H9 (cell line): ENCODE results near the gene PIGS. TPM values are rescaled to one million over a fixed set of nuclear protein-coding genes. Genes with fewer than 3 reads are reported as not detected.

ENCODE experiments used
- DNase-seq: peaks from one replicate; pipeline ENCODE4 v3.0.0-alpha.2; 2017
- H2AFZ ChIP-seq: one replicate; pipeline ENCODE4 v1.6.1; 2013; ENCODE audit warnings: mild to moderate bottlenecking, low read length, control low read depth, moderate library complexity
- H2AK5ac ChIP-seq: 2 replicates; pipeline ENCODE4 v1.6.1; 2013; ENCODE audit warnings: low read length, control low read depth, mixed read lengths; ENCODE audit not compliant: insufficient read length
- H2BK120ac ChIP-seq: one replicate; pipeline ENCODE4 v1.6.1; 2013; ENCODE audit warnings: low read depth, mild to moderate bottlenecking, low read length, control low read depth, inconsistent platforms; ENCODE audit not compliant: poor library complexity, severe bottlenecking
- H2BK12ac ChIP-seq: 2 replicates; pipeline ENCODE4 v1.6.1; 2013; ENCODE audit warnings: low read length, control low read depth, mixed read lengths, low read depth; ENCODE audit not compliant: insufficient read length
- H2BK15ac ChIP-seq: 2 replicates; pipeline ENCODE4 v1.6.1; 2013; ENCODE audit warnings: low read depth, low read length, control low read depth
- H2BK20ac ChIP-seq: one replicate; pipeline ENCODE4 v1.6.1; 2013; ENCODE audit warnings: low read depth, mild to moderate bottlenecking, low read length, control low read depth, inconsistent platforms; ENCODE audit not compliant: poor library complexity, severe bottlenecking
- H2BK5ac ChIP-seq: 2 replicates; pipeline ENCODE4 v1.6.1; 2013; ENCODE audit warnings: low read length, control low read depth, mixed read lengths; ENCODE audit not compliant: insufficient read length
- H3K14ac ChIP-seq: 2 replicates; pipeline ENCODE4 v1.6.1; 2013; ENCODE audit warnings: low read length, control low read depth; ENCODE audit not compliant: insufficient read depth
- H3K18ac ChIP-seq: 2 replicates; pipeline ENCODE4 v1.6.1; 2013; ENCODE audit warnings: low read depth, mild to moderate bottlenecking, mixed read lengths, low read length, control low read depth; ENCODE audit not compliant: insufficient read length
- H3K23ac ChIP-seq: 2 replicates; pipeline ENCODE4 v1.6.1; 2013; ENCODE audit warnings: low read length, control low read depth, mixed read lengths, low read depth; ENCODE audit not compliant: insufficient read length
- H3K23me2 ChIP-seq: 2 replicates; pipeline ENCODE4 v1.6.1; 2013; ENCODE audit warnings: low read depth, mild to moderate bottlenecking, mixed read lengths, low read length, control low read depth; ENCODE audit not compliant: insufficient read length, poor library complexity, severe bottlenecking
- H3K27ac ChIP-seq: 2 replicates; pipeline ENCODE4 v1.5.1; 2013; ENCODE audit warnings: low read length, control low read depth, mixed read lengths, low read depth; ENCODE audit not compliant: insufficient read length
- H3K27me3 ChIP-seq: 2 replicates; pipeline ENCODE4 v1.6.1; 2013; ENCODE audit warnings: low read length, control low read depth, inconsistent platforms; ENCODE audit not compliant: insufficient read depth
- H3K4ac ChIP-seq: 2 replicates; pipeline ENCODE4 v1.6.1; 2013; ENCODE audit warnings: low read depth, mild to moderate bottlenecking, control low read depth, inconsistent platforms, low read length, moderate library complexity
- H3K4me1 ChIP-seq: 2 replicates; pipeline ENCODE4 v1.6.1; 2013; ENCODE audit warnings: low read length, control low read depth, inconsistent platforms; ENCODE audit not compliant: insufficient read depth
- H3K4me2 ChIP-seq: 2 replicates; pipeline ENCODE4 v1.6.1; 2013; ENCODE audit warnings: low read length, control low read depth, mixed read lengths; ENCODE audit not compliant: insufficient read length, insufficient read depth
- H3K56ac ChIP-seq: 2 replicates; pipeline ENCODE4 v1.6.1; 2013; ENCODE audit warnings: low read depth, mild to moderate bottlenecking, mixed read lengths, low read length, control low read depth; ENCODE audit not compliant: insufficient read length
- H3K79me1 ChIP-seq: 2 replicates; pipeline ENCODE4 v1.6.1; 2013; ENCODE audit warnings: low read depth, mild to moderate bottlenecking, moderate library complexity, low read length, control low read depth, inconsistent platforms; ENCODE audit not compliant: insufficient read depth, poor library complexity, severe bottlenecking
- H3K79me2 ChIP-seq: 2 replicates; pipeline ENCODE4 v1.6.1; 2013; ENCODE audit warnings: low read length, control low read depth, inconsistent platforms; ENCODE audit not compliant: insufficient read depth
- H3K9ac ChIP-seq: 2 replicates; pipeline ENCODE4 v1.6.1; 2013; ENCODE audit warnings: low read length, control low read depth, mixed read lengths; ENCODE audit not compliant: insufficient read length; ENCODE audit errors: extremely low read depth
- H3K9me3 ChIP-seq: one replicate; pipeline ENCODE4 v1.6.1; 2013; ENCODE audit warnings: low read depth, low read length, inconsistent platforms; ENCODE audit not compliant: control insufficient read depth
- H3T11ph ChIP-seq: one replicate; pipeline ENCODE4 v1.6.1; 2013; ENCODE audit warnings: mild to moderate bottlenecking, low read length, control low read depth, inconsistent platforms
- H4K20me1 ChIP-seq: one replicate; pipeline ENCODE4 v1.6.1; 2013; ENCODE audit not compliant: control insufficient read depth, insufficient read length, insufficient read depth
- H4K5ac ChIP-seq: 2 replicates; pipeline ENCODE4 v1.6.1; 2013; ENCODE audit warnings: low read depth, mild to moderate bottlenecking, mixed read lengths, low read length, control low read depth; ENCODE audit not compliant: insufficient read length
- H4K8ac ChIP-seq: replicated peaks from 2 replicates; pipeline ENCODE4 v1.6.1; 2013; ENCODE audit warnings: low read length, control low read depth, mixed read lengths, low read depth; ENCODE audit not compliant: insufficient read length
- H4K91ac ChIP-seq: 2 replicates; pipeline ENCODE4 v1.6.1; 2013; ENCODE audit warnings: low read depth, mild to moderate bottlenecking, moderate library complexity, mixed read lengths, low read length, control low read depth; ENCODE audit not compliant: insufficient read length
- H3K27ac Mint-ChIP-seq, 3 experiments: 2 replicates in 2 of 3; 3 replicates in 1 of 3; pipeline ENCODE4 v1.8.0; 2020 to 2021; ENCODE audit warnings: mixed read lengths in 3 of 3, mild to moderate bottlenecking in 1 of 3, moderate library complexity in 1 of 3
- H3K27me3 Mint-ChIP-seq: 2 replicates; pipeline ENCODE4 v1.8.0; 2021; ENCODE audit warnings: low read depth, mild to moderate bottlenecking, moderate library complexity, mixed read lengths
- H3K36me3 Mint-ChIP-seq, 3 experiments: 2 replicates in 2 of 3; 3 replicates in 1 of 3; pipeline ENCODE4 v1.8.0; 2020 to 2021; ENCODE audit warnings: low read depth in 3 of 3, mixed read lengths in 3 of 3; ENCODE audit not compliant: insufficient read depth in 1 of 3
- H3K4me1 Mint-ChIP-seq, 2 experiments: 2 replicates each; pipeline ENCODE4 v1.8.0; 2020; ENCODE audit warnings: mixed read lengths in 2 of 2
- H3K4me3 Mint-ChIP-seq, 2 experiments: 2 replicates in 1 of 2; 3 replicates in 1 of 2; pipeline ENCODE4 v1.8.0; 2020 to 2021; ENCODE audit warnings: mild to moderate bottlenecking in 2 of 2, mixed read lengths in 2 of 2, moderate library complexity in 1 of 2
- H3K9me3 Mint-ChIP-seq, 2 experiments: 2 replicates in 1 of 2; 3 replicates in 1 of 2; pipeline ENCODE4 v1.8.0; 2020; ENCODE audit warnings: mild to moderate bottlenecking in 2 of 2, mixed read lengths in 2 of 2, moderate library complexity in 1 of 2
- WGBS: extraction: QIAGEN DNeasy Blood & Tissue Kit; methylation state at CpG from one replicate; pipeline ENCODE4 v1.1.7; 2013; ENCODE audit warnings: missing lambda C conversion rate, low lambda C conversion rate, mixed read lengths; ENCODE audit not compliant: insufficient read length; ENCODE audit errors: extremely low coverage; 5-methylcytosine and 5-hydroxymethylcytosine counted together
- total RNA-seq: library from RNA; stranded (reverse); gene quantifications from 2 replicates; pipeline ENCODE4 v1.2.1, GENCODE V29; 2021
- TF ChIP-seq, protein P1 (sequence below): fragments of 200-600 bp; sonication (generic); conservative IDR thresholded peaks from 3 replicates; pipeline ENCODE4 v1.8.0; 2021; ENCODE audit warnings: antibody characterized with exemption, mild to moderate bottlenecking

Gene PIGS
- total RNA-seq, 1 experiment from 2014 or later: 45.8 TPM

DNA sequence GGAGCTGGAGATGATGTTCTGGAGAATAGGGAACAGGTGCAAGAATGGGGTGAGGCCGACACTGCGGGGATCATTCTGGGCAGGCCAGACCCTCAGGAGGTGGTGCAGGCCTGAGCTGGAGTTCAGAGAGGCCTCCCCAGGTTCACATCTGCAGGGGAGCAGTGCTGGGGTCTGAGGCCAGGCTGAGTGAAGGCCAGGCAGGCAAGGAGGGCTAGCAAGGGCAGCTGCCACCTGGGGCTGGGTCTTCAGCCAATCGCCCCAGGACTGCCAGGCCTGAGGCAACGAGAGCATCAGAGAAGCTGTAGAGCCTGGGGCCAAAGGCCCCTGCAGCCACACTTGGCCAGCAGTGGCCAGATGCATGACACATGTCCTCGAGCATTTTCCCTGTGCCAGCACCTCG is 50.6 kb downstream of the PIGS start:
- no peaks in the 10 kb centered on the region for H3K79me2 ChIP-seq
- H3K27me3 ChIP-seq: no peaks in the 10 kb centered on the region
- no peak for DNase-seq
- no peak overlapping the region for H3K18ac ChIP-seq
- H4K8ac ChIP-seq: no peak overlapping the region
- no peak overlapping the region for H3K23ac ChIP-seq
- H3K36me3 Mint-ChIP-seq: no peaks in the 10 kb centered on the region
- H3K27ac Mint-ChIP-seq: no peak overlapping the region
- no peak overlapping the region for H3K4ac ChIP-seq
- TF ChIP-seq, protein P1, sequence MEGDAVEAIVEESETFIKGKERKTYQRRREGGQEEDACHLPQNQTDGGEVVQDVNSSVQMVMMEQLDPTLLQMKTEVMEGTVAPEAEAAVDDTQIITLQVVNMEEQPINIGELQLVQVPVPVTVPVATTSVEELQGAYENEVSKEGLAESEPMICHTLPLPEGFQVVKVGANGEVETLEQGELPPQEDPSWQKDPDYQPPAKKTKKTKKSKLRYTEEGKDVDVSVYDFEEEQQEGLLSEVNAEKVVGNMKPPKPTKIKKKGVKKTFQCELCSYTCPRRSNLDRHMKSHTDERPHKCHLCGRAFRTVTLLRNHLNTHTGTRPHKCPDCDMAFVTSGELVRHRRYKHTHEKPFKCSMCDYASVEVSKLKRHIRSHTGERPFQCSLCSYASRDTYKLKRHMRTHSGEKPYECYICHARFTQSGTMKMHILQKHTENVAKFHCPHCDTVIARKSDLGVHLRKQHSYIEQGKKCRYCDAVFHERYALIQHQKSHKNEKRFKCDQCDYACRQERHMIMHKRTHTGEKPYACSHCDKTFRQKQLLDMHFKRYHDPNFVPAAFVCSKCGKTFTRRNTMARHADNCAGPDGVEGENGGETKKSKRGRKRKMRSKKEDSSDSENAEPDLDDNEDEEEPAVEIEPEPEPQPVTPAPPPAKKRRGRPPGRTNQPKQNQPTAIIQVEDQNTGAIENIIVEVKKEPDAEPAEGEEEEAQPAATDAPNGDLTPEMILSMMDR: no peak
- no peaks in the 10 kb centered on the region for H3K4me1 ChIP-seq
- no peak overlapping the region for H2AK5ac ChIP-seq
- peak overlapping the region in 1 of 2 experiments; percentile 38; a peak in 1 of 5 replicates for H3K4me3 Mint-ChIP-seq
- no peak overlapping the region for H3K27ac ChIP-seq
- H2BK12ac ChIP-seq: no peak overlapping the region
- no CpG with 5 or more reads among the region's 6 CpGs for WGBS
- H3K9ac ChIP-seq: no peak overlapping the region
- no peak overlapping the region for H4K5ac ChIP-seq
- H3K27me3 Mint-ChIP-seq: peaks cover 9% of the 10 kb centered on the region
- no peak overlapping the region for H2AFZ ChIP-seq
- H3K14ac ChIP-seq: no peak overlapping the region
- no peak overlapping the region for H2BK15ac ChIP-seq
- H3K79me1 ChIP-seq: no peaks in the 10 kb centered on the region
- H2BK20ac ChIP-seq: no peak overlapping the region
- H4K91ac ChIP-seq: no peak overlapping the region
- H3K4me2 ChIP-seq: no peak overlapping the region
- H3K9me3 ChIP-seq: no peaks in the 10 kb centered on the region
- no peaks in the 10 kb centered on the region for H4K20me1 ChIP-seq
- H3K23me2 ChIP-seq: no peaks in the 10 kb centered on the region
- no peak overlapping the region for H3T11ph ChIP-seq
- H3K4me1 Mint-ChIP-seq: peaks cover 5 to 17% of the 10 kb centered on the region in 2 experiments
- H2BK120ac ChIP-seq: no peak overlapping the region
- no peak overlapping the region for H3K56ac ChIP-seq
- no peak overlapping the region for H2BK5ac ChIP-seq
- H3K9me3 Mint-ChIP-seq: peaks cover 2 to 5% of the 10 kb centered on the region in 2 experiments; a peak in 2 of 5 replicates
